Adrenal gland (tissue), 19 donors: ENCODE measurements around the gene GGT7. TPM values are rescaled to one million over a fixed set of nuclear protein-coding genes. Genes with fewer than 3 reads are reported as not detected.

Source experiments
- DNase-seq, 7 donors: peaks; one replicate each; pipeline ENCODE4 v3.0.0-alpha.2; 2019 to 2020
- H3K27ac ChIP-seq, 5 donors: fragments of 200-600 bp; sonication (generic) in 4 of 5; 1 replicate in 3 of 5; 2 replicates in 2 of 5; pipeline versions ENCODE4 v1.5.1 to v1.8.0; 2016 to 2020; ENCODE audit warnings: mild to moderate bottlenecking in 1 of 5
- H3K27me3 ChIP-seq: fragments of 200-600 bp; 2 replicates; pipeline ENCODE4 v1.8.0; 2021
- H3K36me3 ChIP-seq, 2 donors: fragments of 200-600 bp; replicated peaks in 1 of 2; 1 replicate in 1 of 2; 2 replicates in 1 of 2; pipeline versions ENCODE4 v1.5.1 to v1.8.0; 2018 to 2022
- H3K4me1 ChIP-seq, 2 donors: fragments of 200-600 bp; replicated peaks in 1 of 2; 1 replicate in 1 of 2; 2 replicates in 1 of 2; pipeline versions ENCODE4 v1.5.1 to v1.8.0; 2018 to 2021
- H3K4me3 ChIP-seq, 4 donors: fragments of 200-600 bp; sonication (generic) in 3 of 4; one replicate each; pipeline ENCODE4 v1.5.1; 2016 to 2018
- H3K9me3 ChIP-seq, 3 donors: fragments of 200-600 bp; sonication (generic) in 1 of 3; replicated peaks in 1 of 3; 1 replicate in 2 of 3; 2 replicates in 1 of 3; pipeline versions ENCODE4 v1.5.1 to v1.8.0; 2016 to 2021
- POLR2A ChIP-seq, 2 donors: fragments of 450-650 bp; IDR thresholded peaks; one replicate each; pipeline ENCODE4 v1.6.1; 2017; ENCODE audit warnings: antibody characterized with exemption in 2 of 2, mild to moderate bottlenecking in 2 of 2, moderate library complexity in 1 of 2
- WGBS, 4 donors: extraction: QIAGEN DNeasy Blood & Tissue Kit in 2 of 4; methylation state at CpG; one replicate each; pipeline versions ENCODE4 v1.1.5 to v1.1.7; 2013 to 2017; 5-methylcytosine and 5-hydroxymethylcytosine counted together
- intact Hi-C, 2 donors: fragments of 100-400 bp; cut with DNase I; formaldehyde crosslinking; loops; one replicate each; pipeline versions ENCODE4 v1.14.1 to v1.15.0; 2022 to 2023
- long read RNA-seq, 10 donors: library from polyadenylated mRNA in 3 of 10; unstranded in 2 of 10; stranded (forward) in 1 of 10; transcript quantifications; one replicate each; pipeline ENCODE4 v2.0.0 and lab custom pipeline, GENCODE V29; 2021 to 2026
- polyA plus RNA-seq, 3 donors: library from polyadenylated mRNA; stranded (reverse); fragments of 200-250 nt in 2 of 3; fragments of 350-450 nt in 1 of 3; fragmentation: Illumina TruSeq in 1 of 3; extraction: RNeasy Lipid Tissue Mini Kit (QIAGEN cat#74804) in 1 of 3; gene quantifications; one replicate each; pipeline ENCODE4 v1.2.3, GENCODE V29; 2013 to 2014
- total RNA-seq, 9 donors: library from RNA; depleted of rRNA in 4 of 9; stranded (reverse); fragments of >200 nt in 4 of 9; fragments of 120-200 nt in 1 of 9; fragmentation: NEBNext Ultra II Directional in 1 of 9; extraction: Animal tissue kit (Norgen Biotek cat#: 25700) in 1 of 9; gene quantifications; one replicate each; pipeline versions ENCODE4 v1.1.0 to v1.2.4, GENCODE V29; 2013 to 2023
- TF ChIP-seq, protein P1 (sequence below), 6 experiments: fragments of 450-650 bp in 4 of 6; fragments of 200-600 bp in 2 of 6; sonication (generic) in 1 of 6; IDR thresholded peaks; 1 replicate in 5 of 6; 2 replicates in 1 of 6; pipeline versions ENCODE4 v1.5.1 to v1.8.0; 2016 to 2021; ENCODE audit warnings: antibody characterized with exemption in 6 of 6, mild to moderate bottlenecking in 2 of 6, moderate library complexity in 1 of 6
- donor health status: healthy with polysubstance abuse.
- donor health status: Bipolar disorder and iron deficiency.
- donor health status: DM: yes; HTN: yes; CAD: no.
- donor health status: DM: no; HTN: no; CAD: no.
- donor health status: DM: no; HTN: no; CAD: no.
- donor health status: DM: yes; HTN: yes; CAD: no.

GGT7 gene, protein sequence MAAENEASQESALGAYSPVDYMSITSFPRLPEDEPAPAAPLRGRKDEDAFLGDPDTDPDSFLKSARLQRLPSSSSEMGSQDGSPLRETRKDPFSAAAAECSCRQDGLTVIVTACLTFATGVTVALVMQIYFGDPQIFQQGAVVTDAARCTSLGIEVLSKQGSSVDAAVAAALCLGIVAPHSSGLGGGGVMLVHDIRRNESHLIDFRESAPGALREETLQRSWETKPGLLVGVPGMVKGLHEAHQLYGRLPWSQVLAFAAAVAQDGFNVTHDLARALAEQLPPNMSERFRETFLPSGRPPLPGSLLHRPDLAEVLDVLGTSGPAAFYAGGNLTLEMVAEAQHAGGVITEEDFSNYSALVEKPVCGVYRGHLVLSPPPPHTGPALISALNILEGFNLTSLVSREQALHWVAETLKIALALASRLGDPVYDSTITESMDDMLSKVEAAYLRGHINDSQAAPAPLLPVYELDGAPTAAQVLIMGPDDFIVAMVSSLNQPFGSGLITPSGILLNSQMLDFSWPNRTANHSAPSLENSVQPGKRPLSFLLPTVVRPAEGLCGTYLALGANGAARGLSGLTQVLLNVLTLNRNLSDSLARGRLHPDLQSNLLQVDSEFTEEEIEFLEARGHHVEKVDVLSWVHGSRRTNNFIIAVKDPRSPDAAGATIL
- total RNA-seq (10 to 100 TPM in 7 of 9 donors, 1 to 10 TPM in 2; 6.5 to 24.8 (median 15.1) TPM), polyA plus RNA-seq (10 to 100 TPM in 2 of 3 donors, 1 to 10 TPM in 1; 5.3 to 27.8 (median 12.2) TPM)
- long read RNA-seq, donor 1, partial matches to known transcripts = 0 of 3 reads
- long read RNA-seq, donor 1, other reads (novel, unspliced or antisense) = 0 of 3 reads
- long read RNA-seq, donor 2, partial matches to known transcripts = 0 of 2 reads
- long read RNA-seq, donor 2, other reads (novel, unspliced or antisense) = 0 of 2 reads
- long read RNA-seq, donor 3, partial matches to known transcripts = 167 of 167 reads
- long read RNA-seq, donor 3, other reads (novel, unspliced or antisense) = 0 of 167 reads
- long read RNA-seq, donor 4, partial matches to known transcripts = 2 of 3 reads
- long read RNA-seq, donor 4, other reads (novel, unspliced or antisense) = 1 of 3 reads
- long read RNA-seq, donor 5, transcript GGT7-201 (15 exons, 2,642 nt) = major isoform, 20 of 25 reads
- long read RNA-seq, donor 5, partial matches to known transcripts = 1 of 25 reads
- long read RNA-seq, donor 5, other reads (novel, unspliced or antisense) = 4 of 25 reads
- long read RNA-seq, donor 6, partial matches to known transcripts = 5 of 8 reads
- long read RNA-seq, donor 6, other reads (novel, unspliced or antisense) = 3 of 8 reads
- long read RNA-seq, donor 7, partial matches to known transcripts = 0 of 1 reads
- long read RNA-seq, donor 7, other reads (novel, unspliced or antisense) = 0 of 1 reads
- long read RNA-seq, donor 8, partial matches to known transcripts = 0 of 3 reads
- long read RNA-seq, donor 8, other reads (novel, unspliced or antisense) = 0 of 3 reads
- long read RNA-seq, donor 9, partial matches to known transcripts = 0 of 2 reads
- long read RNA-seq, donor 9, other reads (novel, unspliced or antisense) = 0 of 2 reads
- long read RNA-seq, donor 10 = 0 reads

DNA sequence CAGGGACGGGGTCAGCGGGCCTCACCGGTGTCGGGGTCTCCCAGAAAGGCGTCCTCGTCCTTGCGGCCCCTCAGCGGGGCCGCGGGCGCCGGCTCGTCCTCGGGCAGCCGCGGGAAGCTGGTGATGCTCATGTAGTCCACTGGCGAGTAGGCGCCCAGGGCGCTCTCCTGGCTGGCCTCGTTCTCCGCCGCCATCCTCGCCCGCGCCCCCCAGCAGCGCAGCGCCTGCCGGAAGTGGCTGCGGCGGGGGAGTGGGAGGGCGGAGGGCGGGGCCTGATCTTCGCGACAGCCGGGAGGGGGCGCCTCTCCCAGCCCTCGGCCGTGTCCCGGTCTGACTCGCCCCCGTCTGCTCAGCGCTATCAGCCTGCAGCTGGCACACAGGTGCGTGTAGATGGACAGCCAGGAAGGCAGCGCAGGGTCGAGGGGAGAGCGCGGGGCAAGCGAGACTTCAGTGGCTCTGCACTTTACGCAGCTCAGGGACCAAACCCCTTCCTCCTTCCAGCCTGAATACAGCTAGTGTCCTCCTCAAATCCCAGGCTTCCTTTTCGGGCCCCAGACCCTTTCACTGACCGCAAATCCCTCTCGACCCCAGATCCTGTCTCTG, at the start of gene GGT7:
GGT7 (minus strand) TSS at position 235 of the 603 bp plus-strand sequence; CDS start at position 194, 41 bp downstream.
- DNase-seq = peak; percentile 71 to 86 (median 79)

DNA sequence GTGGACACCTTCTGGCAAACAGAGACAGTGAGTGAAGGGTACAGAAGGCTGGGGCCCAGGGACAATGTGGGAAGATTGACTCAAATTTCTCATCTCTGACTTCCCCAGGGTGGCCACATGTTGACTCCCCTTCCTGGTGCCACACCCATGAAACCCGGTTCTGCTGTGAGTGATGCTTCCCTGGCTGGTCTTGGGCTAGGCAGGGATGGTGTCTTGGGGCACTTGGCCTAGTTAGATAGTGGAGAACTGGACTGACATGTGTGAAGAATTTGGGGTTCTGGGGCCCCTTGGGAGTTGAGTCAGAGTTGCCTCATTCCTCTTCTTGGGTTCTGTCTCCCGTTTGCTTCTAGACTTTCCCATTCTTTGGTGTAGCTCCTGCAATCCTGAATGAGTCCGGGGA, 48.8 kb upstream of the GGT7 start:
- DNase-seq = no peak
- H3K27me3 ChIP-seq = no peaks in the 10 kb centered on the region
- H3K4me3 ChIP-seq = no peak overlapping the region
- TF ChIP-seq POLR2A (IDR thresholded peaks at IDR 0.05) = no peak
- TF ChIP-seq, protein P1, sequence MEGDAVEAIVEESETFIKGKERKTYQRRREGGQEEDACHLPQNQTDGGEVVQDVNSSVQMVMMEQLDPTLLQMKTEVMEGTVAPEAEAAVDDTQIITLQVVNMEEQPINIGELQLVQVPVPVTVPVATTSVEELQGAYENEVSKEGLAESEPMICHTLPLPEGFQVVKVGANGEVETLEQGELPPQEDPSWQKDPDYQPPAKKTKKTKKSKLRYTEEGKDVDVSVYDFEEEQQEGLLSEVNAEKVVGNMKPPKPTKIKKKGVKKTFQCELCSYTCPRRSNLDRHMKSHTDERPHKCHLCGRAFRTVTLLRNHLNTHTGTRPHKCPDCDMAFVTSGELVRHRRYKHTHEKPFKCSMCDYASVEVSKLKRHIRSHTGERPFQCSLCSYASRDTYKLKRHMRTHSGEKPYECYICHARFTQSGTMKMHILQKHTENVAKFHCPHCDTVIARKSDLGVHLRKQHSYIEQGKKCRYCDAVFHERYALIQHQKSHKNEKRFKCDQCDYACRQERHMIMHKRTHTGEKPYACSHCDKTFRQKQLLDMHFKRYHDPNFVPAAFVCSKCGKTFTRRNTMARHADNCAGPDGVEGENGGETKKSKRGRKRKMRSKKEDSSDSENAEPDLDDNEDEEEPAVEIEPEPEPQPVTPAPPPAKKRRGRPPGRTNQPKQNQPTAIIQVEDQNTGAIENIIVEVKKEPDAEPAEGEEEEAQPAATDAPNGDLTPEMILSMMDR (IDR thresholded peaks at IDR 0.05) = no peak
- H3K9me3 ChIP-seq = no peaks in the 10 kb centered on the region
- H3K4me1 ChIP-seq = peaks cover 14 to 19% of the 10 kb centered on the region in 2 donors
- H3K36me3 ChIP-seq = peaks cover 0 to 42% of the 10 kb centered on the region in 2 donors
- peak overlapping the region in 3 of 5 donors; percentile 73 to 89 (median 75) for H3K27ac ChIP-seq
- intact Hi-C loops = no loop called here
- 76 to 84% (median 79%) methylated on average over 3 of the region's 3 CpGs for WGBS, 4 donors

More for the DNA sequence above, at the start of gene GGT7:
- intact Hi-C loops = loop anchor here (5.0 kb wide), 3 partner anchors 80 to 220 kb away; partner anchors contain the start of gene TRPC4AP (in 1 of the 2)
- peaks cover 16 to 36% of the 10 kb centered on the region in 2 donors for H3K4me1 ChIP-seq
- peak within 1 kb of the TSS in 2 of 5 donors; percentile 15 to 63 for H3K27ac ChIP-seq
- H3K27me3 ChIP-seq = no peaks in the 10 kb centered on the region
- WGBS, 4 donors = 1 to 6% (median 2%) methylated on average over 13 to 52 of the region's 52 CpGs
- H3K4me3 ChIP-seq = peak within 1 kb of the TSS in 2 of 4 donors; percentile 46 to 93
- H3K9me3 ChIP-seq = no peaks in the 10 kb centered on the region
- TF ChIP-seq, protein P1 (IDR thresholded peaks at IDR 0.05) = peak; percentile 31 to 68 (median 54)
- peak in 1 of 2 donors; percentile 16 for TF ChIP-seq POLR2A (IDR thresholded peaks at IDR 0.05)
- no peaks in the 10 kb centered on the region for H3K36me3 ChIP-seq

DNA sequence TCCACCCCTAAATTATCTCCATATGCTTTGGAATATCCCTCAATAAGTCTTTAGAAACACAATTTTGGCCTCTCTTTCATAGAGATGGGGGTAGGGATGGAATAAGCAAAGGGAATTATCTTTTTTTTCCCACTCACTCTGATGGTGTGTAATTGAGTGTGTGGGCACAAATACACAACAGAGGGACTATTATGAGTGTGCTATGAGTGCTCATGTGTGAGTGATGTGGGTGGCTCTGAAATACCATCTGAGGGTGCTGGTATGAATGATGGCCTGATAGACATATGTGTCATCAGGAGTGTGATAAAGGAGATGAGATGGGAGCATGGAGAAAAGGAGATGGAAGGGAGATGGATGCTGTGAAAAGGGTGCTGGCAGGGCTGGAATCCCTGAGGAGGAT, 47.4 kb upstream of the GGT7 start:
- TF ChIP-seq, protein P1 (IDR thresholded peaks at IDR 0.05) = no peak
- TF ChIP-seq POLR2A (IDR thresholded peaks at IDR 0.05) = no peak
- Histone ChIP-seq H3K36me3 (peaks cover 0 to 28% of the 10 kb centered on the region in 2 donors), H3K4me1 (peaks cover 22 to 33% of the 10 kb centered on the region in 2 donors), H3K9me3 (no peaks in the 10 kb centered on the region), H3K27me3 (no peaks in the 10 kb centered on the region), H3K4me3 (no peak overlapping the region), H3K27ac (no peak overlapping the region)
- intact Hi-C loops = no loop called here
- no peak for DNase-seq
